HCT116 (cell line): ENCODE data around the gene KRTAP12-1. TPM values are rescaled to one million over a fixed set of nuclear protein-coding genes. Genes with fewer than 3 reads are reported as not detected.

Experiments
- ATAC-seq: fragments of 200-7000 bp; cut with Tn5 transposase; 2 replicates; pipeline ENCODE4 v1.9.1; 2020; ENCODE audit warnings: mild to moderate bottlenecking, moderate library complexity
- BruUV-seq: library from RNA; stranded (reverse); fragments of 400-500 nt; replicated peaks from 2 replicates; lab custom pipeline; 2021; lab: Mats Ljungman, UMichigan
- CTCF ChIA-PET: fragments of 300-600 bp; sonication (Branson Sonifier 250); formaldehyde crosslinking; loops from one replicate; lab custom pipeline; 2021; ENCODE audit warnings: antibody characterized with exemption; lab: Charles Lee
- POLR2A ChIA-PET: fragments of 300-600, 350-600 bp; sonication (Branson Sonifier 250); formaldehyde crosslinking; loops from one replicate; lab custom pipeline; 2021; ENCODE audit warnings: antibody characterized with exemption; lab: Charles Lee
- RAD21 ChIA-PET, 2 experiments: fragments of 300-600 bp; sonication (Branson Sonifier 250); formaldehyde crosslinking; loops; one replicate each; lab custom pipeline; 2023; ENCODE audit warnings: low total read pairs in 2 of 2; ENCODE audit not compliant: uncharacterized antibody in 2 of 2, unreplicated experiment in 2 of 2, low non-redundant PET in 1 of 2; lab: Charles Lee
- DNase-seq: peaks from one replicate; pipeline ENCODE4 v3.0.0-alpha.2; 2010; ENCODE audit warnings: low read depth, low spot score
- H2AFZ ChIP-seq: fragments of 200-600 bp; shearing (Covaris generic), sonication (generic); 2 replicates; pipeline ENCODE4 v1.6.1; 2017; ENCODE audit warnings: low read depth, mixed run types, mixed read lengths, antibody characterized with exemption, low read length; ENCODE audit not compliant: poor library complexity, severe bottlenecking
- H3K27ac ChIP-seq: 2 replicates; pipeline ENCODE4 v1.5.1; 2012; ENCODE audit warnings: low read depth, low read length
- H3K27me3 ChIP-seq: fragments of 200-600 bp; sonication (generic); 2 replicates; pipeline ENCODE4 v1.6.1; 2016; ENCODE audit warnings: mixed run types, low read length, mixed read lengths; ENCODE audit not compliant: insufficient read depth
- H3K36me3 ChIP-seq, 2 experiments: fragments of 200-500 bp in 1 of 2; fragments of 200-600 bp in 1 of 2; sonication (Bioruptor generic) in 1 of 2; sonication (generic) in 1 of 2; 2 replicates each; pipeline versions ENCODE4 v1.5.1 to v1.6.1; 2014 to 2016; ENCODE audit warnings: low read length in 2 of 2, inconsistent platforms in 1 of 2, mixed read lengths in 1 of 2, mixed run types in 1 of 2; ENCODE audit not compliant: insufficient read depth in 2 of 2, control insufficient read depth in 1 of 2
- H3K4me1 ChIP-seq, 2 experiments: fragments of 200-600 bp in 1 of 2; sonication (generic) in 1 of 2; 2 replicates each; pipeline versions ENCODE4 v1.5.1 to v1.6.1; 2012 to 2017; ENCODE audit warnings: low read length in 2 of 2, inconsistent platforms in 1 of 2, mild to moderate bottlenecking in 1 of 2, mixed read lengths in 1 of 2, mixed run types in 1 of 2, moderate library complexity in 1 of 2; ENCODE audit not compliant: insufficient read depth in 2 of 2, control insufficient read depth in 1 of 2
- H3K4me2 ChIP-seq: fragments of 200-600 bp; sonication (generic); 2 replicates; pipeline ENCODE4 v1.6.1; 2017; ENCODE audit warnings: mixed run types, low read length, mixed read lengths
- H3K4me3 ChIP-seq, 2 experiments: fragments of 200-600 bp in 1 of 2; sonication (generic) in 1 of 2; replicated peaks in 1 of 2; 2 replicates each; pipeline ENCODE4 v1.5.1; 2011 to 2016; ENCODE audit warnings: low read length in 2 of 2, control low read depth in 1 of 2, low read depth in 1 of 2, mild to moderate bottlenecking in 1 of 2, mixed read lengths in 1 of 2, mixed run types in 1 of 2
- H3K79me2 ChIP-seq: fragments of 200-600 bp; sonication (generic); 2 replicates; pipeline ENCODE4 v1.6.1; 2017; ENCODE audit warnings: mild to moderate bottlenecking, mixed run types, low read length, moderate library complexity, mixed read lengths; ENCODE audit not compliant: insufficient read depth
- H3K9ac ChIP-seq: fragments of 200-600 bp; sonication (generic); 2 replicates; pipeline ENCODE4 v1.6.1; 2016; ENCODE audit warnings: low read length, mixed read lengths
- H3K9me2 ChIP-seq: fragments of 200-600 bp; sonication (generic), shearing (Covaris generic); 2 replicates; pipeline ENCODE4 v1.6.1; 2017; ENCODE audit warnings: mixed run types, mild to moderate bottlenecking, moderate library complexity; ENCODE audit not compliant: insufficient read depth
- H3K9me3 ChIP-seq, 2 experiments: fragments of 200-500 bp in 1 of 2; fragments of 200-600 bp in 1 of 2; sonication (Bioruptor generic) in 1 of 2; sonication (generic) in 1 of 2; 2 replicates each; pipeline ENCODE4 v1.6.1; 2014 to 2017; ENCODE audit warnings: low read length in 2 of 2, mixed read lengths in 2 of 2, inconsistent platforms in 1 of 2, low read depth in 1 of 2, mild to moderate bottlenecking in 1 of 2, mixed run types in 1 of 2, moderate library complexity in 1 of 2; ENCODE audit not compliant: control insufficient read depth in 1 of 2, insufficient read depth in 1 of 2
- H4K20me1 ChIP-seq: fragments of 200-600 bp; sonication (generic), shearing (Covaris generic); 2 replicates; pipeline ENCODE4 v1.6.1; 2017; ENCODE audit warnings: mixed run types, mild to moderate bottlenecking, moderate library complexity; ENCODE audit not compliant: insufficient read depth
- CEBPB ChIP-seq: IDR thresholded peaks from 2 replicates; pipeline ENCODE4 v1.6.1; 2012; ENCODE audit warnings: low read depth
- EGR1 ChIP-seq: IDR thresholded peaks from 2 replicates; pipeline ENCODE4 v1.6.1; 2012; ENCODE audit warnings: low read depth
- ELF1 ChIP-seq: IDR thresholded peaks from 2 replicates; pipeline ENCODE4 v1.6.1; 2012; ENCODE audit warnings: low read depth, borderline replicate concordance
- EZH2 ChIP-seq: fragments of 200-600 bp; sonication (generic); IDR thresholded peaks from 2 replicates; pipeline ENCODE4 v1.6.1; 2017; ENCODE audit warnings: antibody characterized with exemption, mixed run types
- EZH2phosphoT487 ChIP-seq: fragments of 200-600 bp; IDR thresholded peaks from 2 replicates; pipeline ENCODE4 v1.6.1; 2018; ENCODE audit warnings: antibody characterized with exemption, borderline replicate concordance
- FOSL1 ChIP-seq: IDR thresholded peaks from 2 replicates; pipeline ENCODE4 v1.6.1; 2012; ENCODE audit warnings: low read depth
- JUND ChIP-seq: IDR thresholded peaks from 2 replicates; pipeline ENCODE4 v1.6.1; 2012
- MAX ChIP-seq: IDR thresholded peaks from 2 replicates; pipeline ENCODE4 v1.6.1; 2012
- POLR2AphosphoS5 ChIP-seq: IDR thresholded peaks from 2 replicates; pipeline ENCODE4 v1.6.1; 2011; ENCODE audit warnings: mild to moderate bottlenecking, low read depth, low read length, moderate library complexity
- RAD21 ChIP-seq: IDR thresholded peaks from 2 replicates; pipeline ENCODE4 v1.6.1; 2012; ENCODE audit warnings: low read depth, mild to moderate bottlenecking
- REST ChIP-seq: IDR thresholded peaks from 2 replicates; pipeline ENCODE4 v1.6.1; 2012; ENCODE audit warnings: low read depth
- SP1 ChIP-seq: IDR thresholded peaks from 2 replicates; pipeline ENCODE4 v1.6.1; 2012; ENCODE audit warnings: low read depth
- SRF ChIP-seq: IDR thresholded peaks from 2 replicates; pipeline ENCODE4 v1.6.1; 2012; ENCODE audit warnings: low read depth
- YY1 ChIP-seq: IDR thresholded peaks from 2 replicates; pipeline ENCODE4 v1.6.1; 2011; ENCODE audit warnings: low read length, low read depth, moderate library complexity, mild to moderate bottlenecking; ENCODE audit not compliant: insufficient replicate concordance; ENCODE audit errors: extremely low read depth
- ZNF274 ChIP-seq: fragments of 200-500 bp; sonication (Bioruptor generic); IDR thresholded peaks from 2 replicates; pipeline ENCODE4 v1.6.1; 2014; ENCODE audit warnings: mild to moderate bottlenecking, low read depth, low read length, inconsistent platforms
- intact Hi-C: fragments of 100-400 bp; cut with micrococcal nuclease; formaldehyde crosslinking; loops from 2 replicates; pipeline ENCODE4 v1.10.0; 2022
- total RNA-seq: library from RNA; stranded (reverse); gene quantifications from one replicate; pipeline ENCODE4 v1.2.1, GENCODE V29; 2021; ENCODE audit not compliant: unreplicated experiment
- TF ChIP-seq, protein P1 (sequence below): IDR thresholded peaks from 2 replicates; pipeline ENCODE4 v1.6.1; 2011; ENCODE audit warnings: mild to moderate bottlenecking, low read length, moderate library complexity; ENCODE audit not compliant: insufficient replicate concordance; ENCODE audit errors: extremely low read depth

The KRTAP12-1 gene
- total RNA-seq, 1 experiment from 2014 or later, result not detected

- TF ChIP-seq SP1 (no peak), EZH2phosphoT487 (no peak), POLR2AphosphoS5 (no peak)
- TF ChIP-seq, protein P1, sequence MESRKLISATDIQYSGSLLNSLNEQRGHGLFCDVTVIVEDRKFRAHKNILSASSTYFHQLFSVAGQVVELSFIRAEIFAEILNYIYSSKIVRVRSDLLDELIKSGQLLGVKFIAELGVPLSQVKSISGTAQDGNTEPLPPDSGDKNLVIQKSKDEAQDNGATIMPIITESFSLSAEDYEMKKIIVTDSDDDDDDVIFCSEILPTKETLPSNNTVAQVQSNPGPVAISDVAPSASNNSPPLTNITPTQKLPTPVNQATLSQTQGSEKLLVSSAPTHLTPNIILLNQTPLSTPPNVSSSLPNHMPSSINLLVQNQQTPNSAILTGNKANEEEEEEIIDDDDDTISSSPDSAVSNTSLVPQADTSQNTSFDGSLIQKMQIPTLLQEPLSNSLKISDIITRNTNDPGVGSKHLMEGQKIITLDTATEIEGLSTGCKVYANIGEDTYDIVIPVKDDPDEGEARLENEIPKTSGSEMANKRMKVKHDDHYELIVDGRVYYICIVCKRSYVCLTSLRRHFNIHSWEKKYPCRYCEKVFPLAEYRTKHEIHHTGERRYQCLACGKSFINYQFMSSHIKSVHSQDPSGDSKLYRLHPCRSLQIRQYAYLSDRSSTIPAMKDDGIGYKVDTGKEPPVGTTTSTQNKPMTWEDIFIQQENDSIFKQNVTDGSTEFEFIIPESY, result no peak
- Histone ChIP-seq H3K9me2 (no peaks in the 10 kb centered on the region), H3K27ac (no peak overlapping the region), H3K79me2 (no peaks in the 10 kb centered on the region), H3K4me3 (no peak overlapping the region), H3K4me1 (no peaks in the 10 kb centered on the region), H3K36me3 (no peaks in the 10 kb centered on the region), H3K9ac (no peak overlapping the region), H2AFZ (no peak overlapping the region), H3K4me2 (no peak overlapping the region), H3K9me3 (no peaks in the 10 kb centered on the region), H4K20me1 (no peaks in the 10 kb centered on the region), H3K27me3 (0 out of 2 replicates have a peak, but pooled peaks cover 3% of the 10 kb centered on the region)
- no peak for DNase-seq
- RAD21 ChIA-PET, result no interaction called here
- intact Hi-C loops, result no loop called here
- no peak for ATAC-seq
- CTCF ChIA-PET, result no interaction called here
- POLR2A ChIA-PET, result no interaction called here
- BruUV-seq, result no TSS peak
Measured at GRCh38 chr21:44684077-44684476, 2.1 kb upstream of the KRTAP12-1 start.

- Histone ChIP-seq H2AFZ (no peak overlapping the region), H3K27me3 (peaks cover 6% of the 10 kb centered on the region; the same call in 1 of the 2 replicates), H3K9me3 (no peaks in the 10 kb centered on the region), H3K9me2 (no peaks in the 10 kb centered on the region), H3K4me3 (no peak overlapping the region), H3K27ac (no peak overlapping the region), H3K79me2 (no peaks in the 10 kb centered on the region), H3K36me3 (no peaks in the 10 kb centered on the region), H3K9ac (no peak overlapping the region), H3K4me2 (no peak overlapping the region), H4K20me1 (no peaks in the 10 kb centered on the region), H3K4me1 (no peaks in the 10 kb centered on the region)
- ChIA-PET RAD21 (no interaction called here), POLR2A (no interaction called here), CTCF (interaction anchor here (0.6 kb wide), 1 partner anchor 109 kb away, joined by 3 read pairs; no protein-coding TSS in a partner anchor)
- BruUV-seq, result no TSS peak
- DNase-seq, result no peak
- no peak for ATAC-seq
- intact Hi-C loops, result no loop called here
- TF ChIP-seq RAD21, result no peak
- no peak for TF ChIP-seq YY1
- no peak for TF ChIP-seq MAX
- TF ChIP-seq SRF, result no peak
- TF ChIP-seq FOSL1, result no peak
- TF ChIP-seq ZNF274, result no peak
- TF ChIP-seq JUND, result no peak
- no peak for TF ChIP-seq CEBPB
- TF ChIP-seq EGR1, result no peak
- no peak for TF ChIP-seq SP1
- no peak for TF ChIP-seq REST
- TF ChIP-seq ELF1, result no peak
- no peak for TF ChIP-seq EZH2
- TF ChIP-seq EZH2phosphoT487, result no peak
Measured at GRCh38 chr21:44682580-44683151, 703 bp upstream of the KRTAP12-1 start.
